K562 (cell line): Measurements from ENCODE around the gene IGF1R.

Experiments
- E2F1 ChIP-seq: sonication (generic); formaldehyde crosslinking; IDR thresholded peaks from 2 replicates; pipeline ENCODE4 v1.8.1; 2023; ENCODE audit warnings: mild to moderate bottlenecking, missing genetic modification reagents, moderate library complexity
- MAFF ChIP-seq: IDR thresholded peaks from 2 replicates; pipeline ENCODE4 v1.6.1; 2012; ENCODE audit warnings: low read length, improper control_type of control experiment
- NCOR1 ChIP-seq: fragments of 450-650 bp; IDR thresholded peaks from 2 replicates; pipeline ENCODE4 v1.6.1; 2016; ENCODE audit warnings: mild to moderate bottlenecking, moderate library complexity

- TF ChIP-seq NCOR1 (no peak), MAFF (no peak), E2F1 (no peak)
Measured at GRCh38 chr15:99010768-99011167, 362.4 kb downstream of the IGF1R start.
